ENCODE results near the gene TEKT1. TPM values are rescaled to one million over a fixed set of nuclear protein-coding genes. Genes with fewer than 3 reads are reported as not detected.

TEKT1 gene
- total RNA-seq, 1 experiment from 2014 or later = not detected

- Histone ChIP-seq H3K27me3 (ENCODE audit: insufficient read depth, low read length) (no peaks in the 10 kb centered on the region), H2BK20ac (ENCODE audit: low read depth, low read length, poor library complexity, severe bottlenecking) (no peak overlapping the region), H2AK5ac (ENCODE audit: insufficient read length, low read length) (no peak overlapping the region), H3K27ac (ENCODE audit: insufficient read length, low read depth, low read length) (no peak overlapping the region), H2AFZ (ENCODE audit: low read length) (no peak overlapping the region), H2BK12ac (ENCODE audit: insufficient read length, low read depth, low read length) (no peak overlapping the region), H3K4me2 (ENCODE audit: insufficient read depth, insufficient read length, low read length) (no peak overlapping the region), H2BK5ac (ENCODE audit: insufficient read length, low read length) (no peak overlapping the region), H3K9ac (ENCODE audit: extremely low read depth, insufficient read length, low read length) (no peak overlapping the region), H3K79me2 (ENCODE audit: insufficient read depth, low read length) (no peaks in the 10 kb centered on the region), H4K20me1 (ENCODE audit: control insufficient read depth, insufficient read depth, insufficient read length) (no peaks in the 10 kb centered on the region), H3K23ac (ENCODE audit: insufficient read length, low read depth, low read length) (no peak overlapping the region), H4K8ac (replicated peaks; ENCODE audit: insufficient read length, low read depth, low read length) (no peak overlapping the region), H2BK15ac (ENCODE audit: low read depth, low read length) (no peak overlapping the region), H4K5ac (ENCODE audit: insufficient read length, low read depth, low read length) (no peak overlapping the region), H3K4me1 (ENCODE audit: insufficient read depth, low read length) (no peaks in the 10 kb centered on the region), H3K23me2 (ENCODE audit: insufficient read length, low read depth, low read length, poor library complexity, severe bottlenecking) (no peaks in the 10 kb centered on the region), H3K14ac (ENCODE audit: insufficient read depth, low read length) (no peak overlapping the region), H3K9me3 (ENCODE audit: control insufficient read depth, low read depth, low read length) (no peaks in the 10 kb centered on the region), H3K56ac (ENCODE audit: insufficient read length, low read depth, low read length) (no peak overlapping the region), H4K91ac (ENCODE audit: insufficient read length, low read depth, low read length) (no peak overlapping the region), H3K4ac (ENCODE audit: low read depth, low read length) (no peak overlapping the region), H3T11ph (ENCODE audit: low read length) (no peak overlapping the region), H3K79me1 (ENCODE audit: insufficient read depth, low read depth, low read length, poor library complexity, severe bottlenecking) (no peaks in the 10 kb centered on the region), H3K18ac (ENCODE audit: insufficient read length, low read depth, low read length) (no peak overlapping the region), H2BK120ac (ENCODE audit: low read depth, low read length, poor library complexity, severe bottlenecking) (no peak overlapping the region)
- Mint-ChIP-seq H3K9me3 (no peaks in the 10 kb centered on the region), H3K27me3 (ENCODE audit: low read depth) (peaks cover 60% of the 10 kb centered on the region), H3K4me3 (no peak overlapping the region), H3K36me3 (ENCODE audit: insufficient read depth in 1 of 3, low read depth in 3 of 3) (no peaks in the 10 kb centered on the region), H3K27ac (no peak overlapping the region), H3K4me1 (0 out of 4 replicates have a peak, but pooled peaks cover 0 to 3% of the 10 kb centered on the region in 2 experiments)
- DNase-seq = no peak
- TF ChIP-seq CTCF (conservative IDR thresholded peaks at IDR 0.05) = no peak
- no CpG with 5 or more reads among the region's 4 CpGs for WGBS (ENCODE audit: extremely low coverage, insufficient read length, low lambda C conversion rate)
Observed at GRCh38 chr17:6789146-6789545, 42.4 kb downstream of the TEKT1 start.
